Transverse colon (tissue), 4 donors: ENCODE data around the gene ADAM22.

ENCODE experiments used
- EP300 ChIP-seq: sonication (generic); formaldehyde crosslinking; IDR thresholded peaks from one replicate; pipeline ENCODE4 v1.6.1; 2017; ENCODE audit warnings: antibody characterized with exemption, low read depth
- POLR2A ChIP-seq: fragments of 450-650 bp; IDR thresholded peaks from one replicate; pipeline ENCODE4 v1.6.1; 2016; ENCODE audit warnings: antibody characterized with exemption, mild to moderate bottlenecking, moderate library complexity
- POLR2AphosphoS5 ChIP-seq, 3 donors: sonication (generic); formaldehyde crosslinking; IDR thresholded peaks; one replicate each; pipeline ENCODE4 v1.6.1; 2016; ENCODE audit warnings: antibody characterized with exemption in 3 of 3
- TF ChIP-seq, protein P1 (sequence below), 5 experiments: fragments of 200-600 bp in 3 of 5; fragments of 450-650 bp in 2 of 5; sonication (generic) in 3 of 5; IDR thresholded peaks; 1 replicate in 2 of 5; 2 replicates in 3 of 5; pipeline ENCODE4 v1.5.1; 2016 to 2017; ENCODE audit warnings: antibody characterized with exemption in 5 of 5, inconsistent platforms in 3 of 5, mild to moderate bottlenecking in 2 of 5, moderate library complexity in 1 of 5

DNA sequence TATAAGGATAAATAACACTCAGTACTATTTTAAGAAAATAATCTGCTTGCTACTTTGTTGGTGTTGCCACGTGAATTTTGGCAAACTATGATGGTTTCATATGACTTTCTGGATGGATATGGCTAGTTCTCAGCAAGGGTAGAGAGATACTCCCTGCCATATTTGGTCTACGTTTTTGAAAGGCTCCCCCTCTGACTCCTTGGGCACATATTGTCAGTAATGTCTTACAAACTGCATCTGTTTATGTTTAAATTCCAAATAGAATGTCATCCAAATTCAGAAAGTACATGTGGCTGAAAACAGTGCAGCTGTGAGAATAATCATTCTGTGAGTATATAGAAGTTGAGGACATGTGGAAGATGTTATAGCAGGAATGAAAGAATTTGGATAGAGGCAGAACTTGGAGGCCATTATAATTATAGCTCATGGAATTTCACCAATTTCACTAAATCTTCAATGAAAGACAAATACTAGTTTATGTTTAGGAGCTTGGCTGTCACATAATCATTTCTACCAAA lies 178.0 kb downstream of the ADAM22 start:
- TF ChIP-seq EP300 (no peak), POLR2A (no peak), POLR2AphosphoS5 (IDR thresholded peaks at IDR 0.05) (no peak)
- TF ChIP-seq, protein P1, sequence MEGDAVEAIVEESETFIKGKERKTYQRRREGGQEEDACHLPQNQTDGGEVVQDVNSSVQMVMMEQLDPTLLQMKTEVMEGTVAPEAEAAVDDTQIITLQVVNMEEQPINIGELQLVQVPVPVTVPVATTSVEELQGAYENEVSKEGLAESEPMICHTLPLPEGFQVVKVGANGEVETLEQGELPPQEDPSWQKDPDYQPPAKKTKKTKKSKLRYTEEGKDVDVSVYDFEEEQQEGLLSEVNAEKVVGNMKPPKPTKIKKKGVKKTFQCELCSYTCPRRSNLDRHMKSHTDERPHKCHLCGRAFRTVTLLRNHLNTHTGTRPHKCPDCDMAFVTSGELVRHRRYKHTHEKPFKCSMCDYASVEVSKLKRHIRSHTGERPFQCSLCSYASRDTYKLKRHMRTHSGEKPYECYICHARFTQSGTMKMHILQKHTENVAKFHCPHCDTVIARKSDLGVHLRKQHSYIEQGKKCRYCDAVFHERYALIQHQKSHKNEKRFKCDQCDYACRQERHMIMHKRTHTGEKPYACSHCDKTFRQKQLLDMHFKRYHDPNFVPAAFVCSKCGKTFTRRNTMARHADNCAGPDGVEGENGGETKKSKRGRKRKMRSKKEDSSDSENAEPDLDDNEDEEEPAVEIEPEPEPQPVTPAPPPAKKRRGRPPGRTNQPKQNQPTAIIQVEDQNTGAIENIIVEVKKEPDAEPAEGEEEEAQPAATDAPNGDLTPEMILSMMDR (IDR thresholded peaks at IDR 0.05) = no peak
